MG63 (cell line): ENCODE results near the gene PNN. TPM values are rescaled to one million over a fixed set of nuclear protein-coding genes. Genes with fewer than 3 reads are reported as not detected.
"Not testable (repeated sequence)": the region's sequence is repeated elsewhere in the genome, so short reads cannot be mapped to it uniquely, and the experiment has no call there.

Source experiments
- DNase-seq: peaks from one replicate; pipeline ENCODE4 v3.0.0-alpha.2; 2020
- H3K27me3 ChIP-seq: fragments of 250-450 bp; sonication (Bioruptor Pico); 2 replicates; pipeline ENCODE4 v1.5.1; 2020; ENCODE audit warnings: mild to moderate bottlenecking, moderate library complexity
- H3K36me3 ChIP-seq: fragments of 250-450 bp; sonication (Bioruptor Pico); 2 replicates; pipeline ENCODE4 v1.5.1; 2020; ENCODE audit warnings: mild to moderate bottlenecking, moderate library complexity
- H3K4me3 ChIP-seq: fragments of 250-450 bp; sonication (Bioruptor Pico); 2 replicates; pipeline ENCODE4 v1.5.1; 2020; ENCODE audit warnings: mild to moderate bottlenecking, moderate library complexity
- H3K9me3 ChIP-seq: fragments of 250-450 bp; sonication (Bioruptor Pico); 2 replicates; pipeline ENCODE4 v1.5.1; 2020; ENCODE audit warnings: mild to moderate bottlenecking, moderate library complexity
- total RNA-seq: library from RNA; depleted of rRNA; stranded (reverse); fragments of >200 nt; shearing (Covaris generic); gene quantifications from 2 replicates; pipeline ENCODE4 v1.2.3, GENCODE V29; 2014; ENCODE audit warnings: low replicate concordance

PNN gene
- total RNA-seq, 1 experiment from 2014 or later, result 8.2 TPM

DNA sequence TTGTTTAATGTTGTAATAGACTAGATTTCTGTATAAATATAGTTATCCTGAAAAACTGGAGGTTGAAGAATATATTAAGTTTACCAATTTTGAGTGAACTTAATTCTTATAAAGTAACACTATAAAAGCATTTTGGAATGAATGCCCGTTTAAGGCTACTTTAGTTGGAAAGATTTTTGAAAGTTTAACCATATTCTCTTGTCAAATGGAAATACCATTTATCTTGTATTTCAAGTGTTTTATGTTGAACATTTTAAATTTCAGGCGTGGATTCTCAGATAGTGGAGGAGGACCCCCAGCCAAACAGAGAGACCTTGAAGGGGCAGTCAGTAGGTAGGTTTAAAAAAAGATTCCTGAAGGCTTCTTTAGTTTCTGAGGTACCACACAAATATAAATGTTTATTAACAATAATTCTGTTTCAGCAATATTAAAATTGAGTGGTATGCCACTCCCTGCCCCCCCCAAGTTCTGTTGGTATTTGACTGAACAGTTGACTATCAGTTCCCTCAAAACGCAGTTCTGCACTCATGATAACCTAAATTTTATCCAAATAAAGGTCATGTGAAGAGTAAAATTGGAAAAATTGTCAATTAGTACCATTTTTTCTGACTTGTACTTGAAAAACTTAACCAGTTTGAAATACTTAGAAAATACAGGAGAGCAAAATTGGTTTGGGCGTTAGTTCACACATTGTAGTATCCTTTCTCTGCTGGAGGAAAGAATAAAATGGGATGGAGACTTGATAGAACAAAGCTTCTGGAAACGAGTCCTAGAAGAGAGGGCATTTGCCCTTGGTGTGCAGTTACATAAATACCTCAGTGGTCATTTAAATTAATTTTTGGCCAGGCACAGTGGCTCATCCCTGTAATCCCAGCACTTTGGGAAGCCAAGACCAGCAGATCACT, 1.5 kb downstream of the PNN start:
- Histone ChIP-seq H3K27me3 (no peaks in the 10 kb centered on the region), H3K9me3 (no peaks in the 10 kb centered on the region), H3K4me3 (peak overlapping the region; percentile 91), H3K36me3 (peaks cover 60% of the 10 kb centered on the region)
- no peak for DNase-seq

DNA sequence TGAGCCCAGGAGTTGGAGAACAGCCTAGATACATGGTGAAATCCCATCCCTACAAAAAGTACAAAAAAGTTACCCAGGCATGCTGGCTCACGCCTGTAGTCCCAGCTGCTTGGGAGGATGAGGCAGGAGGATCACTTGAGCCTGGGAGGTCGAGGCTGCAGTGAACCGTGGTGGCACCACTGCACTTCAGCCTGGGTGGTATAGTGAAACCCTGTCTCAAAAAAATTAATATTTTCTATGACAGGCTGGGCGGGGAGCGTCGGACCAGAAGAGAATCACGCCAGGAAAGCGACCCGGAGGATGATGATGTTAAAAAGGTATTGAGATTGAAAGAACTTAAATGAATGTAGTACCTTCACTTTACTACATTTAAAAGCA, 2.1 kb downstream of the PNN start:
- DNase-seq, result no peak
- Histone ChIP-seq H3K36me3 (peaks cover 67% of the 10 kb centered on the region), H3K9me3 (no peaks in the 10 kb centered on the region), H3K27me3 (no peaks in the 10 kb centered on the region), H3K4me3 (no peak overlapping the region)

DNA sequence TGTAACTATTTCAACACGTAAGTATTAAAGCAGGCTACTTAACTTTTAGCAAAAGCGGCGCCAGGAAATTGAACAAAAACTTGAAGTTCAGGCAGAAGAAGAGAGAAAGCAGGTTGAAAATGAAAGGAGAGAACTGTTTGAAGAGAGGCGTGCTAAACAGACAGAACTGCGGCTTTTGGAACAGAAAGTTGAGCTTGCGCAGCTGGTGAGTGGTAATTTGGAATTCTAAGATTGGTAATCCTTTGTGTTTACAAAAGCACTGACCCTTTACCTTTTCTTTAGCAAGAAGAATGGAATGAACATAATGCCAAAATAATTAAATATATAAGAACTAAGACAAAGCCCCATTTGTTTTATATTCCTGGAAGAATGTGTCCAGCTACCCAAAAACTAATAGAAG, 4.0 kb downstream of the PNN start:
- no peaks in the 10 kb centered on the region for H3K27me3 ChIP-seq
- H3K36me3 ChIP-seq, result peaks cover 83% of the 10 kb centered on the region
- no peak overlapping the region for H3K4me3 ChIP-seq
- no peaks in the 10 kb centered on the region for H3K9me3 ChIP-seq
- no peak for DNase-seq

DNA sequence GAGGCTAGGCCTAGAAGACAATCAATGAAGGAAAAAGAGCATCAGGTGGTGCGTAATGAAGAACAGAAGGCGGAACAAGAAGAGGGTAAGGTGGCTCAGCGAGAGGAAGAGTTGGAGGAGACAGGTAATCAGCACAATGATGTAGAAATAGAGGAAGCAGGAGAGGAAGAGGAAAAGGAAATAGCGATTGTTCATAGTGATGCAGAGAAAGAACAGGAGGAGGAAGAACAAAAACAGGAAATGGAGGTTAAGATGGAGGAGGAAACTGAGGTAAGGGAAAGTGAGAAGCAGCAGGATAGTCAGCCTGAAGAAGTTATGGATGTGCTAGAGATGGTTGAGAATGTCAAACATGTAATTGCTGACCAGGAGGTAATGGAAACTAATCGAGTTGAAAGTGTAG, 5.5 kb downstream of the PNN start:
- peaks cover 90% of the 10 kb centered on the region for H3K36me3 ChIP-seq
- H3K27me3 ChIP-seq, result no peaks in the 10 kb centered on the region
- H3K4me3 ChIP-seq, result no peak overlapping the region
- no peak for DNase-seq
- H3K9me3 ChIP-seq, result no peaks in the 10 kb centered on the region

DNA sequence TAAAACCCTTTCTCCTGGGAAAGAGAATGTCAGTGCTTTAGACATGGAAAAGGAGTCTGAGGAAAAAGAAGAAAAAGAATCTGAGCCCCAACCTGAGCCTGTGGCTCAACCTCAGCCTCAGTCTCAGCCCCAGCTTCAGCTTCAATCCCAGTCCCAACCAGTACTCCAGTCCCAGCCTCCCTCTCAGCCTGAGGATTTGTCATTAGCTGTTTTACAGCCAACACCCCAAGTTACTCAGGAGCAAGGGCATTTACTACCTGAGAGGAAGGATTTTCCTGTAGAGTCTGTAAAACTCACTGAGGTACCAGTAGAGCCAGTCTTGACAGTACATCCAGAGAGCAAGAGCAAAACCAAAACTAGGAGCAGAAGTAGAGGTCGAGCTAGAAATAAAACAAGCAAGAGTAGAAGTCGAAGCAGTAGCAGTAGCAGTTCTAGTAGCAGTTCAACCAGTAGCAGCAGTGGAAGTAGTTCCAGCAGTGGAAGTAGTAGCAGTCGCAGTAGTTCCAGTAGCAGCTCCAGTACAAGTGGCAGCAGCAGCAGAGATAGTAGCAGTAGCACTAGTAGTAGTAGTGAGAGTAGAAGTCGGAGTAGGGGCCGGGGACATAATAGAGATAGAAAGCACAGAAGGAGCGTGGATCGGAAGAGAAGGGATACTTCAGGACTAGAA, 6.1 kb downstream of the PNN start:
- H3K36me3 ChIP-seq, result peaks cover 84% of the 10 kb centered on the region
- DNase-seq, result no peak
- H3K4me3 ChIP-seq, result no peak overlapping the region

DNA sequence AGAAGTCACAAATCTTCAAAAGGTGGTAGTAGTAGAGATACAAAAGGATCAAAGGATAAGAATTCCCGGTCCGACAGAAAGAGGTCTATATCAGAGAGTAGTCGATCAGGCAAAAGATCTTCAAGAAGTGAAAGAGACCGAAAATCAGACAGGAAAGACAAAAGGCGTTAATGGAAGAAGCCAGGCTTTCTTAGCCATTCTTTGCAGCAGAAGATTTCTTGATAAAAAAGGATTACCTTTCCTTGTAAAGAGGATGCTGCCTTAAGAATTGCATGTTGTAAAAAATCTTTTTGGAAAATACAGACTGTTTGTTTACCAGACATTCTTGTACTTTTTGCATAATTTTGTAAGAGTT, 6.6 kb downstream of the PNN start:
- no peaks in the 10 kb centered on the region for H3K27me3 ChIP-seq
- no peak overlapping the region for H3K4me3 ChIP-seq
- H3K9me3 ChIP-seq, result no peaks in the 10 kb centered on the region
- peaks cover 82% of the 10 kb centered on the region for H3K36me3 ChIP-seq
- no peak for DNase-seq

More for the DNA sequence above, 6.1 kb downstream of the PNN start:
- Histone ChIP-seq H3K27me3 (no peaks in the 10 kb centered on the region), H3K9me3 (no peaks in the 10 kb centered on the region)

DNA sequence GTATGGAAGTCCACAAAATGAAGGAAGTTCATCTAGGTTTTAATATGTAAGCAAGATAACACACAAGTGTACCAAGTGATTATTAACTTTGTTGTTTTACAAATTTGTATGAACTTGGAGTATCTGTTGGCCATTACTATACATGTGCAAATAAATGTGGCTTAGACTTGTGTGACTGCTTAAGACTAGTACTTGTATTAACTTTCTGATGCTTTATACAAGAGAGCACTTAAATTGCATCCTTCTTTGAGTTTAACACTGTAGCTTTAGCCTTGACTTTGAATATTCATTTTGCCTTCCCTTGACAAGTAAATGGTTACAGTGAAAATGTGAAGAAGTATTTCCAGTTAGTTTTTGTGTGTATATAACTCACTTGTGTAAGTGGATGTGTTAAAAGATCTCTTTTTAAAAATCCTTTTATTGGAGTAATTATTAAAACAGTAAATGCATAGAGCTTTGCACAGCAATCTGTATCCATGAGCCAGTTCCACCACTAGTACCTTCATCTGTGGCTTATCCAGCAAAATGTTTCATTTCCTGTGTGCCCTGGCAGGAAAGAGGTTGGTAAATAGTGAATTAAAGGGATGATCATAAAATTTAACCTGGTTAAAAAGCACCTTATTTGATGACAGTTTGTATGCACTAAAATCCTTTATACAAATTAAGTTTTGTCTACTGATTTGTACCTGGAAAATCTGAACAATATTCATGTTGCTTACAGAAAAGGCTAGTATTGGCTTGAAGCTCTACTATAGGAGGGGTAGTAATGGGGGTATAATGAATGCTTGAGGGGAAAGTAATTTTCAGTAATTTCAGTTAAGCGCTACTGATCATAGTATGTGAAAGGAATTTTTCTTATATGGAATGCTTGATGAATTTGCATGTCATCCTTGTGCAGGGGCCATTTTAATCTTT, 8.0 kb downstream of the PNN start:
- peaks cover 69% of the 10 kb centered on the region for H3K36me3 ChIP-seq
- DNase-seq, result no peak
- no peaks in the 10 kb centered on the region for H3K9me3 ChIP-seq
- H3K4me3 ChIP-seq, result no peak overlapping the region
- no peaks in the 10 kb centered on the region for H3K27me3 ChIP-seq

DNA sequence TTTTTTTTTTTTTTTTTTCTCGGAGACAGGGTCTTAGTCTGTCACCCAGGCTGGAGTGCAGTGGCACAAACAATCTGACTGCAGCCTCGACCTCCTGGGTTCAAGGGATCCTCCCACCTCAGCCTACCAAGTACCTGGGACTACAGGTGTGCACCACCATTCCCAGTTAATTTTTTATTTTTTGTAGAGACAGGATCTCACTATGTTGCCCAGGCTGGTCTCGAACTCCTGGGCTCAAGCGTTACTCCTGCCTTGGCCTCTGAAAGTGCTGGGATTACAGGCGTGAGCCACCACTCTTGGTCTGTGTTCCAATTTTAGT, 8.6 kb downstream of the PNN start:
- H3K4me3 ChIP-seq, DNase-seq, H3K27me3 ChIP-seq, H3K9me3 ChIP-seq: not testable (repeated sequence)
- H3K36me3 ChIP-seq, result peaks cover 65% of the 10 kb centered on the region

DNA sequence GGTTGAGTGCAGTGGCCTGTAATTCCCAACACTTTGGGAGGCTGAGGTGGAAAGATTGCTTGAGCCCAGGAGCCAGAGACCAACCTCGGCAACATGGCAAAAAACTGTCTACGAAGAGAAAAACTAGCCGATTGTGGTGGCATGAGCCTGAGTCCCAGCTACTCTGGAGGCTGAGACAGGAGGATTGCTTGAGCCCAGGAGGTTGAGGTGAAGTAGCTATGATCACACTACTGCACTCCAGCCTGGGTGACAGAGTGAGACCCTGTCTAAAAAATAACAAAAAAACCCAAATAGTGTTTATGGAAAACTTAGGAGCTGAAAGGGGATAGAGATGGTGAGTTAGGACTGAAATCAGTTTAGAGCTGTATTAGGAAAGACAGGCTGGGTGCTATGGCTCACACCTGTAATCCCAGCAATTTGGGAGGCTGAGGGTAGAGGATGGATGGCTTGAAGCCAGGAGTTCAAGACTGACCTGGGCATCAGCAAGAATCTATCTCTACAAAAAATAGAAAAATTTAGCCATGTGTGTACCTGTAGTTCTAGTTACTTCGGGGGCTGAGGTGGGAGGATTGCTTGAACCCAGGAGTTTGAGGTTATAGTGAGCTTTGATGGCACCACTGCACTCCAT, 9.7 kb downstream of the PNN start:
- Histone ChIP-seq H3K9me3 (no peaks in the 10 kb centered on the region), H3K27me3 (no peaks in the 10 kb centered on the region), H3K4me3 (no peak overlapping the region), H3K36me3 (peaks cover 54% of the 10 kb centered on the region)
- DNase-seq, result no peak

DNA sequence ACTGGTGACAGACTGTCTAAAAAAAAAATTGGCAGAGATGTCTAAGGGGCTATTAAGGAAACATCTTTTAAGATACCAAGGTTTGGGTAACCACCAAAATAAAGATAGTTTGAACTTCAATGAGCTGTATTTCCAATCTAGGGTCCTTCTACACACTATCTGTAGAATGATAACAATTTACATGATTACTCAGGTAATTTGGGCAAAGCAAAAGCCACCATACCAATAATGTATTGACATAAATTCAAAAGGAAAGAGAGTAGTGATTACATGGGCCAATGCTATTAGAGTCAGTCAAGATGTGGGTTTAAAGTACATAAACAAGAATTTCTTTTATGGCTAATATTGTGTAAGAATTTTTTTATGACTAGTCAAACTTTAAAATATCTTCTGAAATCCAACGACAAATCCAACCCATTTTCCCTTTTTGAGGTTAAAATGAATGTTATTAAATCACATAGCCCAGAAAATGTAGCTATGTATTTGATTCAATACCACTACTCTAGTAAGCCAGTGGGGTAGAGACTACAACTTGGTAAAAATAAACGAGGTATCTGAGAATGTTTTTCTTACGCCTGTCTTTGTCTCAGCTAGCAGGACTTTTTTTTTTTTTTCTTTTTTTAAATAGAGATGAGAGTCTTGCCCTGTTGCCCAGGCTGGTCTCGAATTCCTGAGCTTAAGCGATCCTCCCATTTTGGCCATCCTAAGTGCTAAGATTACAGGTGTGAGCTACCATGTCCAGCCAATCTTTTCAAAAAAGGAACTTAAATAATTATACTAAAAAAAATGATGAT, 10.4 kb downstream of the PNN start:
- H3K4me3 ChIP-seq, result no peak overlapping the region
- no peak for DNase-seq
- H3K36me3 ChIP-seq, result peaks cover 48% of the 10 kb centered on the region
- H3K27me3 ChIP-seq, result no peaks in the 10 kb centered on the region
- H3K9me3 ChIP-seq, result no peaks in the 10 kb centered on the region

DNA sequence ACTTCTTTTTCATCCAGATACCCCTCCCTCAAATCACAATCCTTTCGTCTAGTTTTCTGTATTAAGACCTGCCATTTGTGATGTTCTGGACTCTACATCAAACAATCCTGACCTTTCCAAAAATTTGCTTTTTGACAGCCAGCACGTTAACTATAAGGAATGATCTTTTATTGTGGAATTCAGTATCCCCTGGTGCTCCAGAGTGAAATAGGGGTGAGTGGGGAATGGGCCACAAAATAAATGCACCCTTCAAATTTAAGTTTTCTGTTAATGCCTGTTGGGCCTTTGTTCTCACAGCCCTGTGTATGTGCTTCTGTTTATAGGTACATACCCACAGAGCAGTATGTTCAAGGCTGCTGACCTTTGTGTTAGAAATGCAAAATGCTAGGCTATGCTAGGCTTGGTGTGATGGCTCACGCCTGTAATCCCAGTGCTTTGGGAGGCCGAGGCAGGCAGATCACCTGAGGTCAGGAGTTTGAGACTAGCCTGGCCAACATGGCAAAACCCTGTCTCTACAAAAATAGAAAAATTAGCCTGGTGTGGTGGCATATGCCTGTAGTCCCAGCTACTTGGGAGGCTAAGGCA, 12.0 kb downstream of the PNN start:
- Histone ChIP-seq H3K4me3 (no peak overlapping the region), H3K9me3 (no peaks in the 10 kb centered on the region), H3K36me3 (peaks cover 32% of the 10 kb centered on the region), H3K27me3 (no peaks in the 10 kb centered on the region)
- no peak for DNase-seq

DNA sequence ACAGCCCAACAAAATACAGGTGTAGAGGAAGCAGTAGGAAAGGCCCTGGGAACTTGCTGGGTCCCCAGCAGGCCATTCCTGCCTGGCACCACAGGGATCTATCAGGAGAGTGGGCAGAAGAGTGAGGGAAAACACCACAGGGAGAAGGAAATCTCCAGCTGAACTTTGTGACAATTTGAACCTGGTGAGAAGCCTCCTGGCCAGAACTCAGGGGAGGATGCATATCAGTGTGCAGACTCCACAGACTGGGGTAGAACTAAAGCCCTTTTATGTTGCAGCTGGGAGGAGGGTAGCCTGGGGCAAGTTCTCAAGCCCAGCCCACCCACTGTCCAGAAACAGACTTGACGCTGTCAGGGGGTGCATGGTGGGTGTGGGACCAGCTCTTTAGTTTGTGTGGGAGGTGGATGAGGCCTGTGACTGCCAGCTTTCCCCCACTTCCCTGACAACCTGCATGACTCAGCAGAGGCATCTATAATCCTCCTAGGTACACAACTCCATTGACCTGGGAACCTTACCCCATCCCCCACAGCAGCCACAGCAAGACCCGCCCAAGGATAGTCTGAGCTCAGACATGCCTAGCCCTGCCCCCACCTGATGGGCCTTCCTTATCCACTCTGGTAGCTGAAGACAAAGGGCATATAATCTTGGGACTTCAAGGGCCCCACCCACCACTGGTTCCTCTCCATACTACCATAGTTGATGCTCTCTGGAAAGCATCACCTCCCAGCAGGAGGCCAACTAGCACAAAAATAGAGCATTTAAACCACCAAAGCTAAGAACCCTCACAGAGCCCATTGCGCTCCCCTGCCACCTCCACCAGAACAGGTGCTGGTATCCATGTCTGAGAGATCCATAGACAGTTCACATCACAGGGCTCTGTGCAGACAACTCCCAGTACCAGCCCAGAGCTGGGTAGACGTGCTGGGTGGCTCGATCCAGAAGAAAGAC, 28.9 kb downstream of the PNN start:
- Histone ChIP-seq H3K4me3 (no peak overlapping the region), H3K9me3 (no peaks in the 10 kb centered on the region), H3K36me3 (no peaks in the 10 kb centered on the region), H3K27me3 (no peaks in the 10 kb centered on the region)
- no peak for DNase-seq

DNA sequence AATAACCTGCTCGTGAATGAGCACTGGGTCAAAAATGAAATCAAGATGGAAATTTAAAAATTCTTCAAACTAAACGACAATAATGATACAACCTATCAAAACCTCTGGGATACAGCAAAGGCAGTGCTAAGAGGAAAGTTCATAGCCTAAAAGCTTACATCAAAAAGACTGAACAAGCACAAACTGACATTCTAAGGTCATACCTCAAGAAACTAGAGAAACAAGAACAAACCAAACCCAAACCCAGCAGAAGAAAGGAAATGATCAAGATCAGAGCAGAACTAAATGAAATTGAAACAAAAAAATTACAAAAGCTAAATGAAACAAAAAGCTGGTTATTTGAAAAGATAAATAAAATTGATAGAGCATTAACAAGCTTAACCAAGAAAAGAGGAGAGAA, 32.4 kb downstream of the PNN start:
- DNase-seq, H3K36me3 ChIP-seq, H3K9me3 ChIP-seq, H3K4me3 ChIP-seq, H3K27me3 ChIP-seq: not testable (repeated sequence)

DNA sequence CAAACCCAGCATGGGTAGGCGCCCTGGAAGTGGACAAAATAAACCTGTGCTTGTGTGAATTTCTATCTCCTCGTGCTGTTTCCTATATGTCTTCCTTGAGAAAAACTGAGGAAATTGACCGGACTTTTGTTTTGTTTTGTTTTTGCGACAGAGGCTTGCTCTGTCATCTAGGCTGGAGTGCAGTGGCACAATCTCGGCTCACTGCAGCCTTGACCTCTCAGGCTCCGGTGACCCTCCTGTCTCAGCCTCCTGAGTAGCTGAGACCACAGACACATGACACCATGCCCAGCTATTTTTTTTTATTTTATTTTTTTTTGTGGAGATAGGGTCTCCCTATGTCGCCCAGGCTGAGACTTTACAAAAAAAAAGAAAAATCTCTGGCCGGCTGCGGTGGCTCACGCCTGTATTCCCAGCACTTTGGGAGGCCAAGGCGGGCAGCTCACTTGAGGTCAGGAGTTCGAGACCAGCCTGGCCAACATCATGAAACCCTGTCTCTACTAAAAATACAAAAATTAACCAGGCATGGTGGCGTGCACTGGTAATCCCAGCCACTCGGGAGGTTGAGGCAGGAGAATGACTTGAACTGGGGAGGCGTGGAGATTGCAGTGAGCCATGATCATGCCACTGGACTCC, 36.2 kb downstream of the PNN start:
- Histone ChIP-seq H3K27me3 (no peaks in the 10 kb centered on the region), H3K9me3 (no peaks in the 10 kb centered on the region), H3K36me3 (no peaks in the 10 kb centered on the region), H3K4me3 (no peak overlapping the region)
- DNase-seq, result no peak

DNA sequence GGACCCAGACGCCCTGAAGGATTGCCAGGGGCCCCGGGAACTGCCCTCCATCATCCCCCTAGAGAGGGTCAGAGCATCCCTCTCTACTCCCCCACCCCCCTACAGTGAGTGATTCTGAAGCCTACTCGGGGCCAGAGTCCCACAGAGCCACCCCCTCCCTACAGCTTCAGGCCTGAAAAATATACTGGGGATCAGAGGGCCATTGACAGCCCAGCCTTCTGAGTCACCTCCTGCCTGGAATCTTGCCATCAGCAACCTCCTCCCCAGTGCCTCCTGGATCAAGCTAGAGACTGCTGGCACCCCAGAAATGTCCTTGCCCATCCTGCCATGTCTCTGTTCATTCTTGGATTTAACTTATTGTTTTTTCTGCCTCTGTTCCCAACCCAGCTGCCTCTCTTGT, 37.0 kb downstream of the PNN start:
- no peak overlapping the region for H3K4me3 ChIP-seq
- no peaks in the 10 kb centered on the region for H3K36me3 ChIP-seq
- DNase-seq, result peak; percentile 9
- no peaks in the 10 kb centered on the region for H3K9me3 ChIP-seq
- H3K27me3 ChIP-seq, result no peaks in the 10 kb centered on the region
